Right hindlimb (tissue), 1 donor: ENCODE data around the gene PLK1.

Experiments
- DNase-seq: peaks from one replicate; pipeline ENCODE4 v3.0.0-alpha.2; 2018

The PLK1 gene

GRCh38 chr16:23682181-23682580 lies 3.5 kb downstream of the PLK1 start:
- DNase-seq: no peak

- DNase-seq: no peak
Observed at GRCh38 chr16:23683487-23683886, 4.8 kb downstream of the PLK1 start.

GRCh38 chr16:23687034-23687808 lies 8.5 kb downstream of the PLK1 start:
- no peak for DNase-seq

GRCh38 chr16:23689442-23690187 lies 10.9 kb downstream of the PLK1 start:
- no peak for DNase-seq

- no peak for DNase-seq
Observed at GRCh38 chr16:23690771-23691482, 12.2 kb downstream of the PLK1 start.

- no peak for DNase-seq
Observed at GRCh38 chr16:23691483-23692189, 12.9 kb downstream of the PLK1 start.

GRCh38 chr16:23692190-23692837 lies 13.6 kb downstream of the PLK1 start:
- no peak for DNase-seq

GRCh38 chr16:23694265-23694643 lies 15.6 kb downstream of the PLK1 start:
- no peak for DNase-seq

- peak; percentile 39 for DNase-seq
Observed at GRCh38 chr16:23694644-23695373, 16.1 kb downstream of the PLK1 start.

GRCh38 chr16:23695756-23696155 lies 17.1 kb downstream of the PLK1 start:
- DNase-seq: no peak

GRCh38 chr16:23699100-23699499 lies 20.4 kb downstream of the PLK1 start:
- no peak for DNase-seq

GRCh38 chr16:23700093-23700492 lies 21.4 kb downstream of the PLK1 start:
- DNase-seq: no peak

- DNase-seq: no peak
Observed at GRCh38 chr16:23700509-23700908, 21.8 kb downstream of the PLK1 start.

GRCh38 chr16:23701045-23701444 lies 22.4 kb downstream of the PLK1 start:
- no peak for DNase-seq

GRCh38 chr16:23702951-23703350 lies 24.3 kb downstream of the PLK1 start:
- DNase-seq: no peak

GRCh38 chr16:23704772-23705516 lies 26.3 kb downstream of the PLK1 start:
- DNase-seq: no peak

GRCh38 chr16:23705517-23705902 lies 26.8 kb downstream of the PLK1 start:
- DNase-seq: no peak

GRCh38 chr16:23706439-23706838 lies 27.8 kb downstream of the PLK1 start:
- no peak for DNase-seq

- no peak for DNase-seq
Observed at GRCh38 chr16:23709536-23709935, 30.8 kb downstream of the PLK1 start.

GRCh38 chr16:23710008-23710407 lies 31.3 kb downstream of the PLK1 start:
- no peak for DNase-seq

GRCh38 chr16:23710504-23710903 lies 31.8 kb downstream of the PLK1 start:
- DNase-seq: no peak
